HG03342 (cell line): Measurements from ENCODE around the gene CLIP3.
"Not testable (repeated sequence)": the region's sequence is repeated elsewhere in the genome, so short reads cannot be mapped to it uniquely, and the experiment has no call there.

Experiments
- ATAC-seq: cut with Tn5 transposase; IDR thresholded peaks from one replicate; pipeline ENCODE4 v1.9.1; 2021; ENCODE audit warnings: mild to moderate bottlenecking, moderate library complexity; ENCODE audit not compliant: unreplicated experiment

The CLIP3 gene

DNA sequence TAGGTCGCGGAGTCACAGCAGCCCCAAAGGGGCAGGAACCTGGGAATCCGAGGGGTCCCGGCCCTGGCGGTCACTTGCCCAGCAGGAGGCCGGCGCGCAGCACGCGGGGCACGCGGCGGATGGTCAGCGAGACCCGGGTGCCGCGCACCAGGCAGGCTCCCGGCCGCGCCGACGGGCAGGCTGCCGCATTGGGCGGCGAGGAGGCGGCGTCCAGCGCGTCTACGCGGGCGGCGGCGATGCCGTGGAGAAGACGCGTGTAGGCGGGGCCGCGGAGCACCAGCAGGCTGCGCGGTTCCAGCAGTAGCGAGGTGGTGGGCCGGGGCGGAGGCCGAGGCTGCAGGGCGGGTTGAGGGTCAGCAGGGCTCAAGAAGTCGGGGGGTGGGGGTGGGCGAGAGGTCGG is 23.5 kb downstream of the CLIP3 start:
- no peak for ATAC-seq

DNA sequence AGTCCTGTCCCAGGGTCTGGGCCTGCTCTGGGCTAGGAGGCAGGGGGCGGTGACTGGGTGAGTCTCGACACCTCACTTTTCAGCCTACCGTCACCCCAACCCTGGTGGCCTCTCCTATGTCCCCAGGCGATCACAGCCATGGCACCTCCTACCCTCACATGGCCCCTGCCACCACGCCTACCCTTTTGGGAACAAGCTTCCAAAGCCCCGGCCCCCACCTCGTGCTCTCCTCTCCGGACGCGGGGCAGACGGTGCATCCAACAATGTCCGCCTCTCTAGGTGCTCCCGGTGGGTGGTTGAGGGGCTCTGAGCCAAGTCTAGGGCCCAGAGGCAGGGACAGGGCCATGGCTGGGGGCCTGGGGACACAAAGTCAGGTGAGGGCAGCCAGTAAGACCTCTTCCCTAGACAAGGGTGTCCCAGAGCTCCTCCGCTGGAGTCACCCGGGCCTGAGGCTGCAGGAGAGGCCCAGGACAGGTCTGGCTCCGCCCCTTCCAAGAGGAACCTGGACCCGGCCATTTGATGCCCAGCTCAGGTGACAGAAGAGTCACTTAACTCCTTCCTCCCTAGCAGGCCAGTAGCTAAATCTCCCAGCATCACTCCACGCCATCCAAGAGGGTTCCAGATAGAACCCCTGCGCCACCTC is 24.2 kb downstream of the CLIP3 start, which contains the start of gene SYNE4:
Gene SYNE4, minus strand, starts transcription at position 478 of the 643 bp plus-strand sequence. Its CDS starts 132 bp downstream, at position 346.
- no peak for ATAC-seq

DNA sequence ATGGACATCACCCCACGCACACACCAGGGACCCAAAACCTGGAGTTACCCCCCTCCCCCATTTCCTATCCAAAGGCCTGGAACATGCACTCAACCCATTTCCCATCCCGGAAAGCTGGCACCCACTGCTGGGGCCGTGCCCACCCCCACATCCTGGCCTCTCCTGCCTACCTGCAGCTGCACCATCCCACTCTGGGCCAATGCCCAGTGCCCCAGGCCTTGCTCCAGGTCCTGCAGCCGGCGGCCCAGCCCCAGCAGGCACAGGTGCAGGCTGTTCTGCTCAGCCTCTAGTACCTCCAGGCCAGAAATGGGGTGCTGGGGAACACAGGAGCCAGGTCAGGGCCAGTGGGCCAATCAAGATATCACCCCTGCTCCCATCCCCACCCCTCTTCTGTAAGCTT is 25.7 kb downstream of the CLIP3 start:
- no peak for ATAC-seq

DNA sequence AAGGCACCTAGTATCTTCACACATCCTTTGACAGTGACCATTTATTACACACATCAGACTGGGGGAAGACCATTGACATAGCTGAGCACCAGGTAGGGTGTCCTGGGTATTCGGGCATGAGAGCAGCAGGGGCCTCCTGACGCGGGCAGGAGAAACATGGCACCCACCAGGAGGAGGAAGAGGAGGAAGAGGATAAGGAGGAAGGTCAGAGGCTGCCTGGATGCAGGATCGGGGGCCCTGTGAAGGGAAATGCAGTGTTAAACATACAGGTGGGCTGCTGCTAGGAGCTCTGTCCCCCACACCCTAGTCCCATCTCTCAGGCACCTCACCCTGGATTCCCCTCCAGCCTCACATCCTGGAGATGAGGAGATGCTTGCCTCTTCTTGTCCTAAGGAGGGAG is 29.4 kb downstream of the CLIP3 start:
- ATAC-seq: no peak

DNA sequence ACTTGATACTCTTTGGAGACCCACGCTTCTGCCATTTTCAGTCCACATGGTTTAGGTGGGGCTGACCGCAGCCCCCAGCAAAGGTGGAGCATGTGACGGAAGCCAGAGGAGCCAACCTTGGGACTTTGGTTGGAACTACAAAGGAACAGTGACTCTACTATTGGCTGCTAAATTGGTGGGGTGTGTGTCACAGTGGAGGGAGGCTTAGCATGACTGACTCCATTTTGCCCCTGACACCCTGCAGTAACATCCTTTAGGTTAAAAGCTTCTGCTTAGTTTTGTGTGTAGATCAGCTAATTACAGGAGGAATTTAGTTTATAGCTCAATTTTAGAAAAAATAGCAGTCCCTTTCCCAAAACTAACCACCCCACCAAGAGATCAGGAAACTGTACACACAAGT is 31.1 kb downstream of the CLIP3 start:
- no peak for ATAC-seq

DNA sequence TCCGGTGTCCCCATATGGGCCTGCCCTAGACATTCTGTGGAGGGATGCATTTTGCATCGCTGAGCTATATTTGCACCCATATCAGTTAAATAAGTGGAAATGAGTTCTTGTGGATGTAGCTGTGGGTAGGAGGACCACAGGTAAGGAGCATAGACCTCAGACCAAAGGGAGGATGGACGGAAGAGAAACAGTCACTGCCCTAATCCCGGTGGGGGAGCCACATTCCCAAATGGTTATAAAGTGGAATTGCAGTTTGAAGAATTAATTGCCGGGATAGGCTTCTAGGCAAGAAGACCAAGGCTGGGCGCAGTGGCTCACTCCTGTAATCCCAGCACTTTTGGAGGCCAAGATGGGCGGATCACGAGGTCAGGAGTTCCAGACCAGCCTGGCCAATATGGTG is 35.9 kb downstream of the CLIP3 start:
- no peak for ATAC-seq

DNA sequence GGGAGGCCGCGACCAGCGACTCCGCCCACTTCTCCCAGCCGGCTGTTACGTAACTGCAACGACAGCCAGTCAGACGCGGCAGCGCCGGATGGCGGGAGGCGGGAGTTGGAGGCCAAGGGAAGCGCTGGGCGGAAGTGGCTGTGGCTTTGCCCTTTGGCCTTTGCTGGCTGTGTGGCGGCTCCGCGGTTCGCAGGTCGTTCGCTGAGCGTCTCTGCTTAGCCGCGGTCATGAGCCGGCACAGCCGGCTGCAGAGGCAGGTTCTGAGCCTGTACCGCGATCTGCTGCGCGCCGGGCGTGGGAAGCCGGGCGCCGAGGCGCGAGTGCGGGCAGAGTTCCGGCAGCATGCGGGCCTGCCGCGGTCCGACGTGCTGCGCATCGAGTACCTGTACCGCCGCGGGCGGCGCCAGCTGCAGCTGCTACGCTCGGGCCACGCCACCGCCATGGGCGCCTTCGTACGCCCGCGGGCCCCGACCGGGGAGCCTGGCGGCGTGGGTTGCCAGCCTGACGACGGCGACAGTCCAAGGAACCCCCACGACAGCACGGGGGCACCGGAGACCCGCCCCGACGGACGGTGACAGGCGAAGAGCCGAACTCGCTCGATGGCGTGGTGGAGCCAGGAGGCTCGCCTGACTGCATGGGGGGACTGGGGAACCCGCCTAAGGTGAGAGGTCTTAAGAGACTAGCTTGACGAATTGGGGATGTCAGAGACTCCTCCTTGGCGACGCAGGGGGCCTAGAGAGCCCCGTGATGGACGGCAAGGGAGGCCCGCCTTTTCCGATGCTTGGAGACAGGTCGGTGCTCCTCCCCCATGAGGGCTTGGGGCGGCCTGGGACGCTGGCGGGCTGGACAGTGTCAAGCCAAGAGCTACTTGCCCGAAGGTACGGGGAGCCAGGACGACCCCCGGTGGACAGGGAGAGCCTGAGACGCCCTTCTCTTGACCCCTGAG is 37.4 kb downstream of the CLIP3 start, which contains the start of gene SDHAF1:
Gene SDHAF1, plus strand, starts transcription at position 141 of the 946 bp plus-strand sequence. Its CDS starts 87 bp downstream, at position 228.
- ATAC-seq: peak; percentile 83

DNA sequence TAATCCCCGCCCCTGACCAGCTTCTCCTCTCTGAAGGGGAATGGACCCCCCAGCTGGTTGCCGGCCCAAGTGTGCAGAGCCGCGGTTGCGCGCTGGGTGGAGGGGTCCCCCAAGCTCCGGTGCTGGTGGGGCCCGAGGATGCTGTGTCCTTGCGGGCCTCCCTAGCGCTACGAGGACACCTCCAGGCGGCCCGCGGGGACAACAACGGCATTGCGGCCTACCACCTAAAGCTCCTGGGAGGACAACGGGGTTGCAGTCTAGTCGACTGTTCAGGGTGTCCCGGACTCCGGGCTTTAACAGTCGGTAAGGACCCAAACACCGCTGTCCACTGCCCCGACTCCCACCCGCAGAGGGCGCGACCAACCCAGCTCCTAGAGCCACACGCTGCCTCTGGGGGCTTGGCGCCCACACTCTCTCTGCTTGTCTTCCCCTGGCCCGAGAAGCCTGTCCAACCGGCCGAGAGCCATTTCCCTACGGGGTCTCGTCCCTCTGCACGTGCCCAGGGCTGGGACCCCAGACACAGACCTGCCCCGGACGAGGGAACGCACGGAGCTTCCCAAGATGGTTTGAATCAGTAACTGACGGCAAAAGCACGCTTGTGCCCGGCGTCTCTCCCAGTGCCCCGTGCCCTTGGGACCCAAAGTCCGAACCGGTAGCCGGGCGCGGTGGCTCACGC is 38.6 kb downstream of the CLIP3 start:
- ATAC-seq: no peak

DNA sequence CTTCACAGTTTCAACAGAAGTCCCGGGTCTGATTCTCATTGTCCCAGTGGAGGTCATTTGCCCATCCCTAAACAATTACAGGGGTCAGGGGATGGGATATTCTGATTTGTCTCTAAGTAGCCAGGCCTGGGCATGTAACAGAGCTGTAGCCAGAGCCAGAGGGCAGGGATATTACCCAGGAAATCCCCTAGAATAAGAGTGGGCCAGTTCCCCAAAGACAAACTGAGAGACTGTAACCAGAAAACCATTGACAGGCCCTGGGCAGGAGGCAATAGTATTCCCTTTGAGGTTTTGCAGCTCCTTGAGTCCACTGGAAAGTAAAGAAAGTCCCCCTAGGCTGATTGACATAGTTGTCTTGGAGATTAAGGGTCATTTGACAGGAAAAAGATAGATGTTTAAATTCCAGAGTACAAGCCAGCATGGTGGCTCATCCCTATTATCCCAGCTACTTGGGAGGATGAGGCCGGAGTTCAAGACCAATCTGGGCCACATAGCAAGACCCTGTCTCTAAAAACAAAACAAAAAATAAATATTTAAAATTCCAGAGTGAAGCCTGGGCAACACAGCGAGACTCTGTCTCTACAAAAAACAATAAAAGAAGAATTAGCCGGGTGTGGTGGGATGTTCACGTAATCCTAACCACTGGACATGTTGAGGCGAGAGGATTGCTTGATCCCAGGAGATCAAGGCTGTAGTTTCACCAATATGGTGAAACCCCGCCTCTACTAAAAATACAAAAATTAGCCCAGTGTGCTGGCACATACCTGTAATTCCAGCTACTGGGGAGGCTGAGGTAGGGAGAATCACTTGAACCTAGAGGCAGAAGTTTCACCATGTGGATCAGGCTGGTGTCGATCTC is 39.5 kb downstream of the CLIP3 start:
- no peak for ATAC-seq

DNA sequence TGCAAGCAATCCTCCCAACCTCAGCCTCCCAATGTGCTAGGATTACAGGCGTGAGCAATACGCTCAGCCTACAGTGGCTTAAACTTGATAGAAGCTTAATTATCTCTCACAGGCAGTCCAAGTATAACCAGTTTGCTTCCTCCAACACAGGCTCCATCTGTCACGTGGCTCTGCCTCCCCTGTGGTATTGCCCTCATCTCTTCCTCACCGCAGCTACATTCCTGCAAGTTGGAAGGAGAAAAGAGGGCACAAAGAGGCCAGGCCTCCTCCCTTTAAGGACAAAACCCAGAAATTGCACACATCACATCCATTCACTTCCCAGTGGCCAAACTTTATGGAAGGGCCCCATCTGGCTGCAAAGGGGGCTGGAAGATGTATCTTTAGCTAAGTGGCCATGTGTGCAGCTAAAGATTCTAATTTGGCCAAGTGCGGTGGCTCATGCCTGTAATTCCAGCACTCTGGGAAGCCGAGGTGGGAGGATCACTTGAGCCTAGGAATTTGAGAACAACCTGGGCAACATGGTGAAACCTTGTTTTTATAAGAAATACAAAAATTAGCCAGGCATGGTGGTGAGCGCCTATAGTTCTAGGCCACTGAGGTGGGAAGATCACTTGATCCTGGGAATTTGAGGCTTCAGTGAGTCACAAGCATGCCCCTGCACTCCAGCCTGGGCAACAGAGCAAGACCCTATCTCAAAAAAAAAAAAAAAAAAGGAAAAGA is 40.8 kb downstream of the CLIP3 start:
- no peak for ATAC-seq

DNA sequence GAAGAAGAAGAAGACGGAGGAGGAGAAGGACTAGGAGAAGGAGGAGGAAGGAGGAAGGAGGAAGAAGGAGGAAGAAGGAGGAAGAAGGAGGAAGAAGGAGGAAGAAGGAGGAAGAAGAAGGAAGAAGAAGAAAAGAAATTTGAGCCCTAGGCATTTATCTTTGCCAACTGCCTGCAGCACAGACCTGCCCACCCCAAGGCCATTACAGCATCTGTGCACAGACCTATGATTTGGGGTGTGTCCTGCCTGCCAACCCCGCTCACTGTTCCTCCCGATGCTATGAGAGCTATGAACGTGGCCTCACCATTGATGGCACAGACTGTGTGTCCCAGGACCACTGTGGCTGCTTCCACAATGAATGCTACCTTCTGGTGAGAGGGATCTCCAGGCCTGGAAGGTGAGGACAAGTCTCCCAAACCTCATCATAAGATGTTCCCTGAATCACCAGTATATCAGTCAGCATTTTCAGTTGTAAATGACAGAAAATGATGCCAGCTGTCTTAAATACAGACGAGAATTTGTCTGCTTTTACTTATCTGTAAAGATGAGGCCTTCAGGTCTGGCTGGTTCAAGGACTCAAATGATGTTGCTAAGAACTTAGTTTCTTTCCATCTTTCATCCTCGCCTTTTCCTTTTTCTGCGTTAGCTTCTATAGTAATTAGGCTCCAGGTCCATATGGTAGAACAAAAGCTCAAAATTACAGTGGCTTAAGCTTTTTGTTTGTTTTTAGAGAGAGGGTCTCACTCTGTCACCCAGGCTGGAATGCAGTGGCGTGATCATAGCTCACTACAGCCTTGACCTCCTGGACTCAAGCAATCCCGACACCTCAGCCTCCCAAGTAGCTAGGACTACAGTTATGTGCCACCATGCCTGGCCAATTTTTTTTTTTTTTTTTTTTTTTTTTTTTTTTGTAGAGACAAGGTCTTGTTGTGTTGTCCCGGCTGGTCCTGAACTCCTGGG is 41.6 kb downstream of the CLIP3 start:
- no peak for ATAC-seq

DNA sequence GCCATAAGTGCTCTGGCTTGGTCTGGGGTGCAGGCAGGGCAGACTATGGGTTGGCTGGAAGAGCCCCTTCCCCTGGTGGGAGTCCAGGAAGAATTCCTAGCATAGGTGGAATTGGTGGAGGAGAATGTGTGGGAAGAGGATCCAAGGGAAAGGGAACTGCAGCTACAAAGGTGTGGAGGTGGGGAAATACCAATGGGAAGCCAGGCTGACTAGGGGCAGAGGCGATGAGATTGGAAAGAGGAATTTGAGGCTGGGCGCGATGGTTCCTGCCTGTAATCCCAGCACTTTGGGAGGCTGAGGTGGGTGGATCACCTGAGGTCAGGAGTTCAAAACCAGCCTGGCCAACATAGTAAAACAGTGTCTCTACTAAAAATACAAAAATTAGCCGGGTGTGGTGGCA is 42.5 kb downstream of the CLIP3 start:
- no peak for ATAC-seq

DNA sequence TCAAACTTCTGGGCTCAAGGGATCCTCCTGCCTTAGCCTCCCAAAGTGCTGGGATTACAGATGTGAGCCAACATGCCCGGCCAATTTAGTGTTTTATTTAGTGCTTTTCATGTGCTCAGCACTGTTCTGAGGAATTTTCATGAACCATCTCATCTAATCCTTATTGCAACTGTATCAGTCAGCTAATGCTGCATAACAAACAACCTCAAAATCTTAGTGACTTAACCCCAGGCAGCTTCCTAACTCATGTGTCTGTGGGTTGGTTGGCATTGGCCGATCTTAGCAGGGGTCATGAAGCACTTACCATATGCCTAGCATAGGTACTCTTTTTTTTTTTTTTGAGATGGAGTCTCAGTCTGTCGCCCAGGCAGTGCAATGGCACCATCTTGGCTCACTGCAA is 43.8 kb downstream of the CLIP3 start:
- ATAC-seq: no peak

DNA sequence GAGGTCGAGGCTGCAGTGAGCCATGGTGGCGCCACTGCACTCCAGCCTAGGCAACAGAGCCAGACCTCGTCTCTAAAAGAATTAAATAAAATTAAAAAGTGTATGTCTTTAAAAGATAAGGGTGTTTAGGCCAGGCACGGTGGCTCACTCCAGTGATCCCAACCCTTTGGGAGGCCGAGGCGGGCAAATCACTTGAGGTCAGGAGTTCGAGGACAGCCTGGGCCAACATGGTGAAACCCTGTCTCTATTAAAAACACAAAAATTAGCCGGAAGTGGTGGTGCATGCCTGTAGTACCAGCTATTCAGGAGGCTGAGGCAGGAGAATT is 45.1 kb downstream of the CLIP3 start:
- ATAC-seq: no peak

DNA sequence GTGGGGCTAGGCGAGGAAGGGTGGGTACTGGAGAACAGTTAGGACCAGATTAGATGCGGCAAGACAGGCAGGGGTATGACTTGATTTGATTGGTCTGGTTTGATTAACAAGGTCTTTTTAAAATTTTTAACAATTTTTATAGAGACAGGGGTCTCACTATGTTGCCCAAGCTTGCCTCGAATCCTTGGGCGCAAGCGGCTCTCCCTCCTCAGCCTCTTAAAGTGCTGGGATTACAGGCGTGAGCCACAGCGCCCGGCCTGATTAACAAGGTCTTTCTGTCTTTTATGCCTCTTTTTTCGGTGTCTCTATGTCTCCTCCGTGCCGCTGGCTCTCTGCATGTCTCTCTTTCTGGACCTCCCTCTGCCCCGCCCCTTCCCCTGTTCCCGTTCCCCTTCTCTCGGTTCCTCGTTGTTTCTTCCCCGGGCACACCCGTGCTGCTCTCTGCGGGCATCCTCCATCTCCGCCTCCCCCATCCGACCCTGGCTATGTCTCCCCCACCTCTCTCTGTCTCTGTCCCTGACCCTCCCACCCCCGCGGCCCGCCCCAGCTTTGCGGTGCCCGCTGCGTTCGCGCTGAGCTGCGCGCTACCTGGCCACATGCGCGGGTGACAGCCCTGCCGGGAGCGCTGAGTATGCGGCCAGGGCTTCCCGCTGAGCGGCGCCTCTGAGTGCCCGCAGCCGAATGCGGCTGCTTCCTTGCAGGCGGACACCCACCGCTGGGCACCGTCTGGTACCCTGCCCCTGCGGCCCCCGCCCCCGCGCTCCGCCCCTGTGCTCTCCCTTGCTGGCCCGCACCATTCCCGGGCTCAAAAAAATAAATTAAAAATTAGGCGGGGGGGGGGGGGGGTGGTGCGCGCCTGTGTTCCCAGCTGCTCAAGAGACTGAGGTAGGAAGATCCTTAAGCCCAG is 45.8 kb downstream of the CLIP3 start:
- no peak for ATAC-seq

DNA sequence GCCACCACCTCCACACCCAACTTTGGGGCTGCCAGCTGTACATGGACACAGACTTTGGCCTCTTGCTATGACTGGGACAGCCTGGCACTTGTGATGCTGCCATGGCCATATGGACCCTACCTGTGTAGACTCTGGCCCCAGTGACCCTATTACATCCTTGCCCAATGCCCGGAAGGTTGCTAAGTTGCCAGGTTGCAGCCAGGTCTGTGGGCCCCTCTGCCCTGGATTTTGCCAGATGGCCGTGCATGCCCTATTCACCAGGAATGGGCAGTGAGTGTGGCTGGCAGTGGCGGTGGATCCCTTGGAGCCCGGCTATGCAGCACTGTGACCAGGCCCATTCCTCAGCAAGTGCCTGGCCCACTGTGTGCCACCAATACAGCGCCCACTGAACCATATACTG is 46.6 kb downstream of the CLIP3 start:
- no peak for ATAC-seq

DNA sequence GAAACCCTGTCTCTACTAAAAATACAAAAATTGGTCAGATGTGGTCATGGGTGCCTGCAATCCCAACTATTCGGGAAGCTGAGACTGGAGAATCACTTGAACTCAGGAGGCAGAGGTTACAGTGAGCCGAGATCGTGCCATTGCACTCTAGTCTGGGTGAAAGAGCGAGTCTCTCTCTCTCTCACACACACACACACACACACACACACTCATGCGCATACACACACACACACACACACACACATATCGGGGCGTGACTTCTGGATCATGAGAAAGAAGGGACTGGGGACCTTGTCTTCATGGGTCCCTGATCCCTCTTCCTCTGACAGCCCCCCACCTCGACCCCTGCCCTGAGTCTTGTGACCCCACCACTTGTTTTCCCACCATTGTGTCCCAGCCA is 49.5 kb downstream of the CLIP3 start:
- ATAC-seq: no peak

DNA sequence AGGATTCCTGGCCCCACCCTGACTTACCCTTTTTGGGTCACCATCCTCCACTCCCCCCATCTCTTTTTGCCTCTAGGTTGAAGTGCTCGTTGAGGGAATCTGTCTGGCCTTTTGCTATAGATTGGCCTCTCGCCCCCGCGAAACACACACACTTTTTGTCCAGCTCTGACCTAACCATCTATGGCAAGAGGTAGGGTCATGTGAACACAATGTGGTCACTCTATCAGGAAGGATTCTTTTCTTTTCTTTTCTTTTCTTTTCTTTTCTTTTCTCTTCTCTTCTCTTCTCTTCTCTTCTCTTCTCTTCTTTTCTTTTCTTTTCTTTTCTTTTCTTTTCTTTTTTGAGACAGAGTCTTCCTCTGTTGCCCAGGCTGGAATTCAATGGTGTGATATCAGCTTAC is 51.7 kb downstream of the CLIP3 start:
- not testable (repeated sequence) for ATAC-seq
